Stomach smooth muscle (tissue), 2 donors: Measurements from ENCODE around the gene ST6GALNAC2.

Experiments used
- H3K27ac ChIP-seq: one replicate; pipeline ENCODE4 v1.7.0; 2013; ENCODE audit warnings: mild to moderate bottlenecking, low read length, inconsistent platforms
- H3K27me3 ChIP-seq, 2 donors: one replicate each; pipeline ENCODE4 v1.7.0; 2013; ENCODE audit warnings: low read length in 2 of 2; ENCODE audit not compliant: insufficient read depth in 2 of 2, control insufficient read depth in 1 of 2
- H3K36me3 ChIP-seq, 2 donors: one replicate each; pipeline ENCODE4 v1.7.0; 2013; ENCODE audit warnings: low read length in 2 of 2; ENCODE audit not compliant: control insufficient read depth in 2 of 2, insufficient read depth in 2 of 2
- H3K4me1 ChIP-seq: one replicate; pipeline ENCODE4 v1.7.0; 2013; ENCODE audit warnings: low read length; ENCODE audit not compliant: control insufficient read depth, insufficient read depth
- H3K4me3 ChIP-seq, 2 donors: one replicate each; pipeline ENCODE4 v1.7.0; 2013; ENCODE audit warnings: low read length in 2 of 2
- H3K9ac ChIP-seq, 2 donors: one replicate each; pipeline ENCODE4 v1.7.0; 2013; ENCODE audit warnings: low read length in 2 of 2, mild to moderate bottlenecking in 1 of 2
- H3K9me3 ChIP-seq, 2 donors: one replicate each; pipeline ENCODE4 v1.7.0; 2013; ENCODE audit warnings: low read length in 2 of 2; ENCODE audit not compliant: control insufficient read depth in 2 of 2
- donor health status: healthy.
- donor health status: Pancreatic carcinoma.

Gene ST6GALNAC2

DNA sequence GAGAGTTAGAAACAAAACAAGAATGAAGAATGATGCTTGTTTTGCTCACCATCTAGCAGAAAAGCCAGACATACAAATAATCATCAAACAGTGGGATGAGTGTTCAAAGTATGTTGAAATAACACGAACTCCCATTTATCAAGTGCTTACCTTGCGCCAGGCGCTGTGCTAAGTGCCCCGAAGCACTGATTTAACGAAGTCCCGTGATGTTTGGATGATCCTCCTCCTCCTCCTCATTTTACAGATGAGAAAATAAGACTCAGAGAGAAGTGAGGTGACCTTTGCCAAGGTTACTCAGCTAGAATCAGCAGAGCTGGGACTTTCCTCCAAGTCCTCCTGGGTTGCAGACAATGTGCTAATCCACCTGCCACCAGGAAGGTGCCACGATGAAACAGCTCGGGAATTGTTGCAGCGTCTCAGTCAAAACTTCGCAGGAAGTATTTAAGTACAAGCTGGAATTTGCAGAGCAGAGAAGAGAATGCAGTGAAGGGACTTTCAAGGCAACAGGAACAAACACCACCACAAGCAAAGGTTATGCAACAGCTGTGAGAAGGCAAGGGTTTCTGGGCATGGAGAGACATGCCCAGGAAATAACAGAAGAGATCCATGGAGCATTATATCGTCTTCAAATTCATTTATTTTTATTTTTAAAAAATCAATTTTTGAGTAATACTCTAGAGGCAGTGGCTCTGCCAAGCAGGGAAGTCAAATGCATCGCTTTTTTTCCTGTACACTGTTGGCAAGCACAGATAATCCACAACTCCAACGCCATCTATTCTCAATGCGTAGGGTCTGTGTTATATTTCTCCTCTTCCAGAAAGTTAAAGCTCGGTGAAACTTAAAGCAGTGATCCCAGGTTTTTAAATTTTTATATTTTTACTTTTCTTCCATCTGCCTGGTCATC lies 34.7 kb downstream of the ST6GALNAC2 start:
- Histone ChIP-seq H3K9ac (no peak overlapping the region), H3K36me3 (no peaks in the 10 kb centered on the region), H3K27ac (no peak overlapping the region), H3K4me1 (peaks cover 11% of the 10 kb centered on the region), H3K9me3 (no peaks in the 10 kb centered on the region), H3K27me3 (no peaks in the 10 kb centered on the region), H3K4me3 (no peak overlapping the region)

DNA sequence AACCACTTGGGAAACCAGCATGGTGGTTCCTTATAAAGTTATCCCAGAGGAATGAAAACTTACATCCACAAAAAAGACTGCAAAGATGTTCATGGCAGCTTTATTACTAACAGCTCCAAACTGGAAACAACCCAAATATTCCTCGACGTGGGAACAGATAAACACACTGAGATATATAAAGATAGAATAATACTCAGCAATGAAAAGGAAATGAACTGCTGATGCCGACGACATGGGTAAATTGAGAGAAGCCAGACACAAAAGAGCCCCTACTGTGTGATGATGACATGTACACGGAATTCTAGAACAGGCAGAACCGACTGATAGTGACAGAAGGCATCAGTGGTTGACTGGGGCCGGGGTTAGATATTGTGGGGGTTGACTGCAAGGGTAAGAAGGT lies 36.1 kb downstream of the ST6GALNAC2 start:
- H3K4me3 ChIP-seq, result no peak overlapping the region
- H3K4me1 ChIP-seq, result peaks cover 20% of the 10 kb centered on the region
- no peak overlapping the region for H3K9ac ChIP-seq
- H3K36me3 ChIP-seq, result no peaks in the 10 kb centered on the region
- no peaks in the 10 kb centered on the region for H3K9me3 ChIP-seq
- H3K27ac ChIP-seq, result no peak overlapping the region
- peaks cover 0 to under 1% of the 10 kb centered on the region in 2 donors for H3K27me3 ChIP-seq

DNA sequence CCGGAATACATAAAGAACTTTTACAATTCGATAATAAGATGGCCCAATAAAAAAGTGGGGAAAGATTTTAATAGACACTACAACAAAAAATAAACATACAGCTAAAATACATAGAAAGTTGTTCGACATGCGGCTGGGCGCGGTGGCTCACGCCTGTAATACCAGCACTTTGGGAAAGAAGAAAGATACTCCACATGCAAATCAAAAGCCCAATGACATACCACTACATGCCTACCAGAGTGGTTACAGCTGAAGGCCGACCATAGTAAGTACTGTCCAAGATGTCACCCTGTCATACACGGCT lies 36.5 kb downstream of the ST6GALNAC2 start:
- peaks cover 24% of the 10 kb centered on the region for H3K4me1 ChIP-seq
- peaks cover 0 to 4% of the 10 kb centered on the region in 2 donors for H3K27me3 ChIP-seq
- no peak overlapping the region for H3K9ac ChIP-seq
- H3K27ac ChIP-seq, result no peak overlapping the region
- H3K4me3 ChIP-seq, result no peak overlapping the region
- H3K9me3 ChIP-seq, result no peaks in the 10 kb centered on the region
- H3K36me3 ChIP-seq, result no peaks in the 10 kb centered on the region

DNA sequence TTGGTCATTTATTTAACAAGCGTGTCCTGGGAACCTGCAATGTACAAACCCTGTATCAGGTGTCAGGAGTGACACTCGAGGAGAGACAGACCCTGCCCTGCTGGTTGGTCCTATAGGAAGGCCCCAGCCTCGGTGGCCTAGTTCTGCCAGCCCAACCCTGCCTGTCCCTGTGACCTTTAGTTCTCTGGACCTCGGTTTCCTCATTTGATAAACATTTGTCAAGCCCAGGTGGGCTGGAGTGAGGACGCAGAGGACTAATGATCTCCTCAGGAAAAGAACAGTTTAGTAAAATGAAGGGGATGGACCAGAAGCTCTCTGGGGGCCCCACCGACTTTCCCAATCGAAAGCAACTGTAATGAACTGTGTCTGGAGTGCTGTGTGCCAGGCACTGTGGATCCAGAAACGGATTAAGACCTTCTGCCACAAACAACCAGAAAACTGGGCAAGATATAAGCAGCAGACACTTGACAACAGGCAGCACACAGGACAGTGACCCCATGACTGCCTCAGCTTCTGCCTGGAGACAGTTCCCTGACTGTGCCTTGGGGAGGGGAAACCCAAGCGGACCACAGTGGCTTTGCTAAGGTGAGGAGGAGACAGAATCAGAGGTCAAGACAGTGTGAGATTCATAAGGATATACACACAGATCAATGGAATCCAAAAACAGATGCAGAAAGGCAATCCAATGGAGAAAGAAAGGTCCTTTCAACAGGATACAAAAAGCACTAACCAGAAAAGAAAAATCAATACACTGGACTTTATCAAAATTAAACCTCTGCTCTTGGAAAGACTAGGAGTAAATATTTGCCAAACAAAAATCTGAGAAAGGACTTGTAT lies 37.1 kb downstream of the ST6GALNAC2 start:
- H3K27me3 ChIP-seq, result peaks cover 0 to 10% of the 10 kb centered on the region in 2 donors
- no peaks in the 10 kb centered on the region for H3K9me3 ChIP-seq
- H3K27ac ChIP-seq, result no peak overlapping the region
- H3K36me3 ChIP-seq, result no peaks in the 10 kb centered on the region
- no peak overlapping the region for H3K4me3 ChIP-seq
- no peak overlapping the region for H3K9ac ChIP-seq
- H3K4me1 ChIP-seq, result peaks cover 26% of the 10 kb centered on the region

DNA sequence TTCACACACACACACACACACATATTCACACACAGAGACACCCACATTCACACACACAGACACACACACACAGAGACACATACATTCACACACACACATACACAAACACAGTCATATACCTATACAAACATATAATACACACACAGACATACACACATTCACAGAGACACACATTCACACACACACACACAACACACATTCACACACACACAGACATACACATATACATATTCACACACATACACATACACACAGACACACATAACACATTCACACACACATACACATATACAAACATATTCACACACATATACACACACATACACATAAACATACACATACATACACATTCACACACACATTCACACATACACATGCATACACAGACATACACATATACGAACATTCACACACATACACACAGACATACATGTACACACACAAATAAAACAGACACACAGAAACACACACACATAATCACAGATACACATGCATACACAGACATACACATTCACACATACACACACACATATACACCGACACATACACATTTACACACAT lies 37.9 kb downstream of the ST6GALNAC2 start:
- no peak overlapping the region for H3K4me3 ChIP-seq
- no peaks in the 10 kb centered on the region for H3K9me3 ChIP-seq
- H3K36me3 ChIP-seq, result no peaks in the 10 kb centered on the region
- H3K9ac ChIP-seq, result no peak overlapping the region
- peaks cover 3 to 11% of the 10 kb centered on the region in 2 donors for H3K27me3 ChIP-seq
- H3K4me1 ChIP-seq, result peaks cover 26% of the 10 kb centered on the region
- no peak overlapping the region for H3K27ac ChIP-seq

DNA sequence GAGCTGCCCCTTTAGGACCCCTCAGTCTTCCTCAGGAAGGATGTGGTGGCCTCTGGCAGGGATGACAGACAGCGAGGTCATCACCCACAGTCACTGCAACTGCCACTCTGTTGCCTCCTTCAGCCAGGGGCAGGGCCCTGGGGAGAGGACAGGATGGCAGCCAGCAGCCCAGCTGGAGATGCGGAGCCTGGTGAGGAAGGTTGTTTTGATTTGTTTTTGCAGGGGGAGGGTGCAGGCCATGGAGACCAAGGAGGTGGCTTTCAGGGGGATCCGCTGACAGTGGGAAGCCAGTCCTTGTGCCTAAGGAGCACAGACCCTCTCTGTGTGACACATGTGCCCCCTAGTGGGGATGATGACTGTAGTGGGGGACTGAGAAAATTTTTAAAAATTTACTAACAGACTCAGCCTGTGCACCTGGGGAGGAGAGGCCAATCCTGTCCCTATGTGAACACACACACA lies 38.4 kb downstream of the ST6GALNAC2 start:
- H3K27ac ChIP-seq, result no peak overlapping the region
- H3K4me1 ChIP-seq, result peaks cover 27% of the 10 kb centered on the region
- peaks cover 6 to 14% of the 10 kb centered on the region in 2 donors for H3K27me3 ChIP-seq
- no peaks in the 10 kb centered on the region for H3K9me3 ChIP-seq
- H3K36me3 ChIP-seq, result no peaks in the 10 kb centered on the region
- H3K4me3 ChIP-seq, result no peak overlapping the region
- no peak overlapping the region for H3K9ac ChIP-seq

DNA sequence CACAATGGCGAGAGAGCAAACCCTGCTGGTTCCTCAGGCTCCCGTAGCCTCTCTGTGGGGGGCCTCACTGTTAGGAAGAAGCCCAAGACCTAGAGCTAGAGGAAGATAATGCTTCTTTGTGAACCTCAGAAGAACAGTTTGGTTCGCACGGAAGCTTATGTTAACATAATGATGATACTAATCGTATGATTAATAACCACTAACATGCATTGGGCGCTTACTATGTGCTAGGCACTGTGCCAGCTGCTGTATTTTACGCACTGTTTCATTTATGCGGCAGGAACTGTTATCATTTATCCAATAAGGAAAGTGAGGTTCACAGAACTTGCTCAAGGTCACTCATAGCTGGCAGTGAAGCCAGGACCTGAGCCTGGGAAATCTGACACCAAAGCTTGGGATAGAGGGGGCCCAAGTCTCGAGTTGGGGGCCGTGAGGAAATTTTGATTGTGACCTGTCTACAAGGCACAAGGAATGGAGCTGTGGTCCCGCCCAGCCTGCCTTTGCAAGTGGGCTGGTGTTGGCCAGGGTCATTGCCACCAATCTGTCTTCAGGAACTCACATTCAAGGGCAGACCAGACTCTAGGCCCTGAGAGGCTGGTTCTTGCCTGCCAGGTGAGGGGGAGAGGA lies 39.0 kb downstream of the ST6GALNAC2 start:
- Histone ChIP-seq H3K36me3 (no peaks in the 10 kb centered on the region), H3K27me3 (peaks cover 7 to 14% of the 10 kb centered on the region in 2 donors), H3K9ac (no peak overlapping the region), H3K9me3 (no peaks in the 10 kb centered on the region), H3K4me3 (no peak overlapping the region), H3K27ac (no peak overlapping the region), H3K4me1 (peaks cover 29% of the 10 kb centered on the region)

DNA sequence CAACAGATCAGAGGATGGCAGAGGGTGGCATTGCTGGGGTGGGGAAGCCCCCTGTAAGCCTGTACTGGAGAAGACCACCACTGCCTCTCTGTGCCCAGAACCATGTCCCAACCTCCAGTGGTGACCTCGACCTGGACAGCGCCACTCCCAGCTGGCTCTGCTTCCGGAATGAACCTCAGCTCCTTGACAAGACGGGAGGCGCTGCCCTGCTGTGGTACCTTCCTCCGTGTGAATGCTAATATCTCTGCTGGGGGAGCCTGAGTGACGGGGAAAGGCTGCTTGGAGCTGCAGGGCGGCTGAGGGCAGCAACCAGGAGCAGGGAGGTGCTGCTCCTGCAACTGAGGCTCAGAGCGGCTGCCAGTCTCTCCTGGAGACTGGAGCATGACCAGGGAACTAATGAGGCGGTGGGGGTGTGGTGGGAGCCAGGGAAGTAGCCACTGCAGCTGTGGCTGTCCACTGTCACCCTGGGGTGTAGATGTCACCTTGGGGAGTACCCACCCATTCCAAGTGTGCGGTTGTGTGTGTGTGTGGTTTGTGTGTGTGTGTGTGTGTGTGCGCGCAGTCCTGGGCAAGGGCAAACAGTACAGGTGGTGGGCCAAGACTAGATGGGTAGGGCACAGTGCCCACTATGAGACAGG lies 39.6 kb downstream of the ST6GALNAC2 start:
- Histone ChIP-seq H3K4me1 (peaks cover 33% of the 10 kb centered on the region), H3K4me3 (no peak overlapping the region), H3K9ac (no peak overlapping the region)

DNA sequence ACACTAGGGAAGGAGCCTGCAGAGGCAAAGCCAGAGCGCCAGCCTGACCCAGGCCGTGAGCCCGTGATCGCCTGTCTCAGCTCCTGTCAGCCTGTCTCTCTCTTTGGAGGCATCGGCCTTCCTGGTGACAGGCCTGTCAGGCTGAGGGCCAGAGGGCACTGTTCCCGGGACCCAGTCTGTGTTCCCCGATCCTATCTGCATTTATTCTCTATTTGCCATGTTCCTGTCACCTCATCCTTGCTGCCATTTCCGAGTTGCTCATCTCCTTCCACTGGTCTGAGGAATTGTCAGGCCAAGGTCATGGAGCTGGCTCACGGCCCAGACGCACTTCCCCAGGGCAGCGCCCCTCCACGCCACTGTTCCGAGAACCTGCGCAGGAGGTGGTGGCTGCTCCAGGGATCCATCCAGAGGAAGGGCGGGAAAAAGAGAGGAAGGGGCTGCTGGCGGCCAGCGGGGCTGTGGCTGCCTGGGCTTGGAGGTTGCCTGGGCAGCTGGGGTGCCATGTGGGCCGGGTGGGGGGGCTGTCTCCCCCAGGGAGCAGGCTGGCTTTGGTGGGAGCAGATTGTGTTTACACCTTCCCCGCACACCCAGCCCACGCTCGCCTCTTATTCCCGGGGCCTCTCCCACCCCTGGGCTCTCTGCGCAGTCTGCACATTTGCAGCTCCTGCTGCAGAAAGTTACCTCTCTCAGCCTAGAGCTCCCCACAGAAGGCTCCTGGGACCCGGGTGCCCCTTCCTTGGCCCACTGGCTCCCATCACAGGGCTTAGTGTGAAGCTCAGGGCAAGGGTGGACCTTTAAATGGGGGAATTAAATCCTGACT lies 40.9 kb downstream of the ST6GALNAC2 start:
- H3K36me3 ChIP-seq, result no peaks in the 10 kb centered on the region
- H3K9me3 ChIP-seq, result no peaks in the 10 kb centered on the region
- peaks cover 7 to 14% of the 10 kb centered on the region in 2 donors for H3K27me3 ChIP-seq
- H3K4me1 ChIP-seq, result peaks cover 42% of the 10 kb centered on the region
- no peak overlapping the region for H3K9ac ChIP-seq
- H3K4me3 ChIP-seq, result no peak overlapping the region
- no peak overlapping the region for H3K27ac ChIP-seq

More for the DNA sequence above, 39.6 kb downstream of the ST6GALNAC2 start:
- no peaks in the 10 kb centered on the region for H3K36me3 ChIP-seq
- no peak overlapping the region for H3K27ac ChIP-seq
- no peaks in the 10 kb centered on the region for H3K9me3 ChIP-seq
- H3K27me3 ChIP-seq, result peaks cover 7 to 14% of the 10 kb centered on the region in 2 donors
